GOT3 (cell line): Measurements from ENCODE around the gene OPN1MW2.
"Not testable (repeated sequence)": the region's sequence is repeated elsewhere in the genome, so short reads cannot be mapped to it uniquely, and the experiment has no call there.

Experiments
- DNase-seq: peaks from one replicate; lab custom pipeline; 2025; ENCODE audit warnings: mixed read lengths; lab: John Stamatoyannopoulos, UW

OPN1MW2 gene

DNA sequence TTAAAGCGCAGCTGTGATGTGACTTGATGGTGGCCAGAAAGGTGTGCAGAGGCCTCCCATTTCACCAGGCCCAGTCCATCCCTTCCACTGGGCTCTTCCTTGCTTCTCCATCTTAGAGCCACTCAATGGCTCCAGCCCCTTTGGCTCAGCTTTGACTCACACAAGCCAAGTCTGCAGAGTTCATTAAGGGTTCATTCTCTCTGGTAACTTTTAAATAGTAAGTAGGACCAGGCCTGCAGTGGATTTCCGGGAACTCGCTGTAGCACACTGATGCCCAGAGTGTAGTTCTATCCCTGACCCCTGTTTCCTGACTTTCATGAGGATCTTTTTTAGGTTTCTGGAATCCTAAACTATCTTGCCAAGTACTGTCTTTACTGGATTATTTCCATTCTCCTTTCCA lies 49.7 kb downstream of the OPN1MW2 start:
- DNase-seq: not testable (repeated sequence)
